GM12878 (cell line): ENCODE data around the gene HEATR3. TPM values are rescaled to one million over a fixed set of nuclear protein-coding genes. Genes with fewer than 3 reads are reported as not detected.

Experiments used
- ATAC-seq: fragments of 200-7000 bp; cut with Tn5 transposase; 3 replicates; pipeline ENCODE4 v1.9.1; 2020; ENCODE audit warnings: mild to moderate bottlenecking, moderate library complexity
- BruUV-seq: library from RNA; stranded (reverse); fragments of 400-500 nt; replicated peaks from 2 replicates; lab custom pipeline; 2021; lab: Mats Ljungman, UMichigan
- CTCF ChIA-PET: fragments of 300-600 bp; sonication (Branson Sonifier 250); formaldehyde crosslinking; extraction: SDS; loops from one replicate; lab custom pipeline; 2021; ENCODE audit warnings: inconsistent platforms; lab: Yijun Ruan, JAX
- POLR2A ChIA-PET: fragments of 350-600 bp; formaldehyde crosslinking; extraction: SDS; loops from one replicate; lab custom pipeline; 2021; ENCODE audit warnings: inconsistent platforms; lab: Charles Lee
- RAD21 ChIA-PET: fragments of 300-600 bp; sonication (Branson Sonifier 250); formaldehyde crosslinking; loops from one replicate; lab custom pipeline; 2023; ENCODE audit warnings: antibody characterized with exemption; ENCODE audit not compliant: unreplicated experiment; lab: Charles Lee
- SMC1A ChIA-PET: fragments of 300-600 bp; sonication (Branson Sonifier 250); formaldehyde crosslinking; loops from one replicate; lab custom pipeline; 2023; ENCODE audit not compliant: unreplicated experiment, uncharacterized antibody; lab: Charles Lee
- DNase-seq: peaks from one replicate; pipeline ENCODE4 v3.0.0-alpha.2; 2011; ENCODE audit warnings: low read depth, low spot score
- FAIRE-seq: peaks from 3 replicates; lab custom pipeline; 2011; peaks lifted over from hg19 to GRCh38; lab: Jason Lieb, UNC
- H2AFZ ChIP-seq: 2 replicates; pipeline ENCODE4 v1.6.0; 2011; ENCODE audit warnings: low read depth, low read length, control low read depth; ENCODE audit not compliant: control insufficient read depth
- H3K27ac ChIP-seq: 2 replicates; pipeline ENCODE4 v1.5.1; 2011; ENCODE audit warnings: control low read depth; ENCODE audit not compliant: control insufficient read depth, insufficient read depth
- H3K27me3 ChIP-seq, 2 experiments: replicated peaks in 1 of 2; 2 replicates each; pipeline versions ENCODE4 v1.6.0 to v1.6.1; 2011; ENCODE audit warnings: low read length in 1 of 2; ENCODE audit not compliant: control insufficient read depth in 2 of 2, insufficient read depth in 2 of 2
- H3K36me3 ChIP-seq, 2 experiments: 2 replicates each; pipeline ENCODE4 v1.5.1; 2011; ENCODE audit warnings: low read length in 1 of 2; ENCODE audit not compliant: control insufficient read depth in 2 of 2, insufficient read depth in 2 of 2
- H3K4me1 ChIP-seq: 2 replicates; pipeline ENCODE4 v1.6.1; 2011; ENCODE audit warnings: mild to moderate bottlenecking, low read length, moderate library complexity, mixed read lengths; ENCODE audit not compliant: control insufficient read depth, insufficient read depth
- H3K4me2 ChIP-seq: 2 replicates; pipeline ENCODE4 v1.6.0; 2011; ENCODE audit warnings: control low read depth; ENCODE audit not compliant: control insufficient read depth, insufficient read depth
- H3K4me3 ChIP-seq: fragments of 200-600 bp; sonication (generic); 2 replicates; pipeline ENCODE4 v1.5.1; 2016
- H3K79me2 ChIP-seq: 2 replicates; pipeline ENCODE4 v1.6.0; 2011; ENCODE audit warnings: low read length; ENCODE audit not compliant: control insufficient read depth, insufficient read depth
- H3K9ac ChIP-seq: 2 replicates; pipeline ENCODE4 v1.8.0; 2011; ENCODE audit warnings: low read length, control low read depth, mixed read lengths; ENCODE audit not compliant: control insufficient read depth, insufficient read depth
- H3K9me3 ChIP-seq: replicated peaks from 3 replicates; pipeline ENCODE4 v1.5.1; 2011; ENCODE audit warnings: mild to moderate bottlenecking, low read length; ENCODE audit not compliant: control insufficient read depth, insufficient read depth
- H4K20me1 ChIP-seq: 2 replicates; pipeline ENCODE4 v1.6.0; 2011; ENCODE audit not compliant: control insufficient read depth, insufficient read depth
- CREB1 ChIP-seq: IDR thresholded peaks from 2 replicates; pipeline ENCODE4 v1.6.1; 2012; ENCODE audit warnings: low read depth, mild to moderate bottlenecking, inconsistent platforms
- CREM ChIP-seq: IDR thresholded peaks from 2 replicates; pipeline ENCODE4 v1.6.1; 2014; ENCODE audit warnings: antibody characterized with exemption, low read depth
- JUNB ChIP-seq: IDR thresholded peaks from 2 replicates; pipeline ENCODE4 v1.6.1; 2016; ENCODE audit warnings: antibody characterized with exemption, mild to moderate bottlenecking
- NFIC ChIP-seq: IDR thresholded peaks from 2 replicates; pipeline ENCODE4 v1.6.1; 2012; ENCODE audit warnings: low read depth, mild to moderate bottlenecking, inconsistent platforms, low read length, moderate library complexity
- RCOR1 ChIP-seq: conservative IDR thresholded peaks from 2 replicates; pipeline ENCODE4 v1.6.1; 2012; ENCODE audit warnings: low read depth, low read length, improper control_type of control experiment
- RUNX3 ChIP-seq: IDR thresholded peaks from 2 replicates; pipeline ENCODE4 v1.6.1; 2012; ENCODE audit warnings: low read length, inconsistent platforms
- WGBS: methylation state at CpG from one replicate; pipeline ENCODE4 v1.1.6; 2016; ENCODE audit warnings: low lambda C conversion rate; ENCODE audit not compliant: insufficient replicate concordance, insufficient coverage; ENCODE audit errors: missing lambda C conversion rate; 5-methylcytosine and 5-hydroxymethylcytosine counted together
- in situ Hi-C: fragments of 300-500 bp; cut with MboI; formaldehyde crosslinking; loops from 9 replicates; pipeline ENCODE4 v1.14.3; 2018; ENCODE audit warnings: mixed read lengths
- intact Hi-C: fragments of 100-400 bp; cut with micrococcal nuclease; formaldehyde crosslinking; loops from one replicate; pipeline ENCODE4 v1.14.2; 2022; ENCODE audit not compliant: unreplicated experiment
- polyA plus RNA-seq, 11 experiments: library from polyadenylated mRNA; depleted of rRNA in 4 of 11; unstranded in 6 of 11; stranded (reverse) in 5 of 11; fragments of >200 nt; fragmentation: Nextera tagmentation in 4 of 11; fragmentation: Illumina TruSeq in 1 of 11; extraction: Ambion mirVana in 4 of 11; extraction: Trizol in 1 of 11; gene quantifications; 1 replicate in 1 of 11; 2 replicates in 10 of 11; pipeline versions ENCODE4 v1.2.1 to v1.2.3, GENCODE V29; 2011 to 2016; ENCODE audit warnings: inconsistent platforms in 2 of 11, missing spikeins in 2 of 11, low read depth in 1 of 11
- total RNA-seq, 4 experiments: library from RNA; depleted of rRNA in 3 of 4; stranded (reverse); fragments of >200 nt in 3 of 4; fragmentation: Illumina TruSeq in 1 of 4; extraction: Trizol in 1 of 4; gene quantifications; 2 replicates each; pipeline versions ENCODE4 v1.2.1 to v1.2.3, GENCODE V29; 2013 to 2021
- TF ChIP-seq, protein P1 (sequence below): IDR thresholded peaks from 2 replicates; pipeline ENCODE4 v1.6.1; 2012; ENCODE audit warnings: low read length, inconsistent platforms
- TF ChIP-seq, protein P2 (sequence below): IDR thresholded peaks from 2 replicates; pipeline ENCODE4 v1.6.1; 2012; ENCODE audit warnings: low read depth, low read length, improper control_type of control experiment
- TF ChIP-seq, protein P3 (sequence below): IDR thresholded peaks from 2 replicates; pipeline ENCODE4 v1.6.1; 2011; ENCODE audit warnings: borderline replicate concordance, low read depth, mild to moderate bottlenecking, moderate library complexity, low read length; ENCODE audit not compliant: insufficient read depth, poor library complexity, severe bottlenecking

HEATR3 gene
- total and polyA plus RNA-seq, 10 of the 15 experiments (the other 5 are each of a cell fraction or from before 2014, with no cell fraction given) = 1.5 to 30.0 (median 17.7) TPM

DNA sequence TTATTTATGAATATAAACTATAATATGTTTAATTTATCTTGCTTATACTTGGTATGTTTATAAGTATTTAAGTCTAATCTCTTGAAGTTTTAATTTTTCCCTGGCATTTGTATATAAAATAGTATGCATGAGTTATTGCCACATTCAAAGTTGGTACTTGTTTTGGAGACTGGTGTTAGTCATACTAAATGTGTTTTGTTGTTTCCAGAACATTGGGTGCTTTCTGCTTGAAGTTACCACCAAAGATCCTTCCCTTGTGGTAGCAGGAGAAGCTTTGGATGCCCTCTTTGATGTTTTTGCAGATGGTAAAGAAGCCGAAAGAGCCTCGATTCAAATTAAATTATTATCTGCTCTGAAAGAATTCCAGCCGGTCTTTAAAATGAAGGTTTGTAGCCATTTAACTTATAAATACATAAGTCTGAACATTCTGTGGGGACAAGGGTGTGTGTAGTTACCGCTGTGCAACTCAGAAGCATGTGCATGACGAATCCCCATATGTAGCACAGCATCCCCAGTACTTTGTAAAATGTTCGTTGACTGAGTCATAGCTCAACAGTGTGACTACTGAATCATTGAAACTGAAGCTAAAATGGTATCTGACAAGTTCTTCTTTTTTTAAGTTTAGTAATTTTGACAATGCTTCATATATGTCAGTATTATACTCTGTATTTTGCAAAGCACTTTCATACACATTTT, 36.4 kb downstream of the HEATR3 start:
- intact Hi-C loops (no loop called here), in situ Hi-C loops (no loop called here)
- DNase-seq = no peak
- H3K4me1 ChIP-seq = no peaks in the 10 kb centered on the region
- WGBS = 1% methylated on average over 6 of the region's 6 CpGs
- H3K27me3 ChIP-seq = no peaks in the 10 kb centered on the region
- TF ChIP-seq RUNX3 = peak; percentile 28; the same call in 1 of the 2 replicates
- TF ChIP-seq JUNB = peak; percentile 72
- TF ChIP-seq, protein P1, sequence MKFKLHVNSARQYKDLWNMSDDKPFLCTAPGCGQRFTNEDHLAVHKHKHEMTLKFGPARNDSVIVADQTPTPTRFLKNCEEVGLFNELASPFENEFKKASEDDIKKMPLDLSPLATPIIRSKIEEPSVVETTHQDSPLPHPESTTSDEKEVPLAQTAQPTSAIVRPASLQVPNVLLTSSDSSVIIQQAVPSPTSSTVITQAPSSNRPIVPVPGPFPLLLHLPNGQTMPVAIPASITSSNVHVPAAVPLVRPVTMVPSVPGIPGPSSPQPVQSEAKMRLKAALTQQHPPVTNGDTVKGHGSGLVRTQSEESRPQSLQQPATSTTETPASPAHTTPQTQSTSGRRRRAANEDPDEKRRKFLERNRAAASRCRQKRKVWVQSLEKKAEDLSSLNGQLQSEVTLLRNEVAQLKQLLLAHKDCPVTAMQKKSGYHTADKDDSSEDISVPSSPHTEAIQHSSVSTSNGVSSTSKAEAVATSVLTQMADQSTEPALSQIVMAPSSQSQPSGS = peak; percentile 46; the same call in 1 of the 2 replicates
- TF ChIP-seq, protein P2, sequence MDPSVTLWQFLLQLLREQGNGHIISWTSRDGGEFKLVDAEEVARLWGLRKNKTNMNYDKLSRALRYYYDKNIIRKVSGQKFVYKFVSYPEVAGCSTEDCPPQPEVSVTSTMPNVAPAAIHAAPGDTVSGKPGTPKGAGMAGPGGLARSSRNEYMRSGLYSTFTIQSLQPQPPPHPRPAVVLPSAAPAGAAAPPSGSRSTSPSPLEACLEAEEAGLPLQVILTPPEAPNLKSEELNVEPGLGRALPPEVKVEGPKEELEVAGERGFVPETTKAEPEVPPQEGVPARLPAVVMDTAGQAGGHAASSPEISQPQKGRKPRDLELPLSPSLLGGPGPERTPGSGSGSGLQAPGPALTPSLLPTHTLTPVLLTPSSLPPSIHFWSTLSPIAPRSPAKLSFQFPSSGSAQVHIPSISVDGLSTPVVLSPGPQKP = no peak
- TF ChIP-seq CREB1 = peak; percentile 78
- TF ChIP-seq RCOR1 = no peak
- peak; percentile 28; the same call in 1 of the 2 replicates for TF ChIP-seq NFIC
- peak; percentile 66; the same call in 1 of the 2 replicates for TF ChIP-seq CREM
- TF ChIP-seq, protein P3, sequence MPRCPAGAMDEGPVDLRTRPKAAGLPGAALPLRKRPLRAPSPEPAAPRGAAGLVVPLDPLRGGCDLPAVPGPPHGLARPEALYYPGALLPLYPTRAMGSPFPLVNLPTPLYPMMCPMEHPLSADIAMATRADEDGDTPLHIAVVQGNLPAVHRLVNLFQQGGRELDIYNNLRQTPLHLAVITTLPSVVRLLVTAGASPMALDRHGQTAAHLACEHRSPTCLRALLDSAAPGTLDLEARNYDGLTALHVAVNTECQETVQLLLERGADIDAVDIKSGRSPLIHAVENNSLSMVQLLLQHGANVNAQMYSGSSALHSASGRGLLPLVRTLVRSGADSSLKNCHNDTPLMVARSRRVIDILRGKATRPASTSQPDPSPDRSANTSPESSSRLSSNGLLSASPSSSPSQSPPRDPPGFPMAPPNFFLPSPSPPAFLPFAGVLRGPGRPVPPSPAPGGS = peak; percentile 17
- no peaks in the 10 kb centered on the region for H4K20me1 ChIP-seq
- H3K4me2 ChIP-seq = no peak overlapping the region
- no TSS peak for BruUV-seq
- ATAC-seq = peak; percentile 71
- RAD21 ChIA-PET = interaction anchor here (1.2 kb wide), 1 partner anchor 30 kb away, joined by 6 read pairs; no protein-coding TSS in a partner anchor
- H3K4me3 ChIP-seq = no peak overlapping the region
- CTCF ChIA-PET = interaction anchor here (0.6 to 1.8 kb wide), 6 partner anchors 12 to 267 kb away, joined by 3 to 7 read pairs (median 6); no protein-coding TSS in a partner anchor
- no peaks in the 10 kb centered on the region for H3K79me2 ChIP-seq
- no peak overlapping the region for H2AFZ ChIP-seq
- SMC1A ChIA-PET = interaction anchor here (1.0 to 1.7 kb wide), 5 partner anchors 24 to 112 kb away, joined by 3 to 10 read pairs (median 4); no protein-coding TSS in a partner anchor
- H3K9me3 ChIP-seq = no peaks in the 10 kb centered on the region
- peak; percentile 56 for FAIRE-seq
- no peak overlapping the region for H3K9ac ChIP-seq
- POLR2A ChIA-PET = no interaction called here
- no peak overlapping the region for H3K27ac ChIP-seq
- peaks cover 2 to 12% of the 10 kb centered on the region in 2 experiments for H3K36me3 ChIP-seq
